ENCODE results near the gene LMAN2L. TPM values are rescaled to one million over a fixed set of nuclear protein-coding genes. Genes with fewer than 3 reads are reported as not detected.

The LMAN2L gene
- total RNA-seq, 2 donors from 2014 or later = 13.5 to 24.7 TPM

DNA sequence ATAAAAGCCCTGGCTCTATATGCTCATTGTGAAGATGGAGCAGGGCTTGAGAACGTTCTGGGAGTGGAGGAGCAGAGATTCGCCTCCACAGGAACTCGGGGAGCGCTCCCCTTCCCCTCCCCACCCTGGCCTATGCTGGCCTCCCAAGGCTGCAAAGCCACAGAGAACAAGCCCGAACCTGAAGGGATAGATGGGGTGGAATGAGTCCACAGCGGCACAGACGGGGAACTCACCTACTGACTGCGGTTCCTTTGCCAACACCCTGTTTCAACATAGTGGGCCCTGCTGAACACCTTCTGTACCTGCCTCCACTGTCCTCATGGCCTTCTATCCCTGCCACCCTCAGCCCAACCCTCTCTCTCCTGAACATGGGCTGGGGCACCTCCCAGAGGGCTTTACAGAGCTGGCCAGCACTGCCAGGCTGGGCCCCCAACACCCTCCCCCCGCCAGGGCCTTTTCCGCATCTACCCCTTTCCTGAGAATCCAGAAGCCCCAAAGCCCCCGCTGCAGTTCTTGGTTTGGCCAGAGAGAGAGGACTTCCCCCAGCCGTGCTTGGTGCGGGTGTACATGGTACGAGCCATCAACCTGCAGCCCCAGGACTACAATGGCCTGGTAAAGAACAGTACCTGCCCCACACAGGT lies 41.5 kb downstream of the LMAN2L start:
- H3K27ac ChIP-seq = no peak overlapping the region
- DNase-seq = no peak

GRCh38 chr2:96697476-96697875 lies 42.4 kb downstream of the LMAN2L start:
- intact Hi-C loops (cut with DNase I) = no loop called here
- H3K9me3 ChIP-seq = no peaks in the 10 kb centered on the region
- no peak overlapping the region for H3K9ac ChIP-seq (ENCODE audit: low read depth in 2 of 2, low read length in 2 of 2)
- H3K4me1 ChIP-seq = no peaks in the 10 kb centered on the region
- H3K36me3 ChIP-seq = no peaks in the 10 kb centered on the region
- H3K27ac ChIP-seq = no peak overlapping the region
- H3K27me3 ChIP-seq = no peaks in the 10 kb centered on the region
- no peak for DNase-seq
- no peak overlapping the region for H3K4me3 ChIP-seq
- TF ChIP-seq, protein P1, sequence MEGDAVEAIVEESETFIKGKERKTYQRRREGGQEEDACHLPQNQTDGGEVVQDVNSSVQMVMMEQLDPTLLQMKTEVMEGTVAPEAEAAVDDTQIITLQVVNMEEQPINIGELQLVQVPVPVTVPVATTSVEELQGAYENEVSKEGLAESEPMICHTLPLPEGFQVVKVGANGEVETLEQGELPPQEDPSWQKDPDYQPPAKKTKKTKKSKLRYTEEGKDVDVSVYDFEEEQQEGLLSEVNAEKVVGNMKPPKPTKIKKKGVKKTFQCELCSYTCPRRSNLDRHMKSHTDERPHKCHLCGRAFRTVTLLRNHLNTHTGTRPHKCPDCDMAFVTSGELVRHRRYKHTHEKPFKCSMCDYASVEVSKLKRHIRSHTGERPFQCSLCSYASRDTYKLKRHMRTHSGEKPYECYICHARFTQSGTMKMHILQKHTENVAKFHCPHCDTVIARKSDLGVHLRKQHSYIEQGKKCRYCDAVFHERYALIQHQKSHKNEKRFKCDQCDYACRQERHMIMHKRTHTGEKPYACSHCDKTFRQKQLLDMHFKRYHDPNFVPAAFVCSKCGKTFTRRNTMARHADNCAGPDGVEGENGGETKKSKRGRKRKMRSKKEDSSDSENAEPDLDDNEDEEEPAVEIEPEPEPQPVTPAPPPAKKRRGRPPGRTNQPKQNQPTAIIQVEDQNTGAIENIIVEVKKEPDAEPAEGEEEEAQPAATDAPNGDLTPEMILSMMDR (IDR thresholded peaks at IDR 0.05) = no peak

More for the DNA sequence above, 41.5 kb downstream of the LMAN2L start:
- Histone ChIP-seq H3K4me3 (no peak overlapping the region), H3K9ac (ENCODE audit: low read depth in 2 of 2, low read length in 2 of 2) (no peak overlapping the region), H3K27me3 (no peaks in the 10 kb centered on the region), H3K36me3 (no peaks in the 10 kb centered on the region), H3K4me1 (no peaks in the 10 kb centered on the region), H3K9me3 (no peaks in the 10 kb centered on the region)
- TF ChIP-seq, protein P1 (IDR thresholded peaks at IDR 0.05) = no peak
- intact Hi-C loops (cut with DNase I) = no loop called here

GRCh38 chr2:96695602-96696001 lies 44.3 kb downstream of the LMAN2L start:
- TF ChIP-seq, protein P1 (IDR thresholded peaks at IDR 0.05) = no peak
- Histone ChIP-seq H3K27ac (no peak overlapping the region), H3K36me3 (no peaks in the 10 kb centered on the region), H3K4me1 (no peaks in the 10 kb centered on the region), H3K9me3 (no peaks in the 10 kb centered on the region), H3K27me3 (no peaks in the 10 kb centered on the region), H3K4me3 (no peak overlapping the region), H3K9ac (ENCODE audit: low read depth in 2 of 2, low read length in 2 of 2) (no peak overlapping the region)
- DNase-seq = no peak
- intact Hi-C loops (cut with DNase I) = no loop called here

DNA sequence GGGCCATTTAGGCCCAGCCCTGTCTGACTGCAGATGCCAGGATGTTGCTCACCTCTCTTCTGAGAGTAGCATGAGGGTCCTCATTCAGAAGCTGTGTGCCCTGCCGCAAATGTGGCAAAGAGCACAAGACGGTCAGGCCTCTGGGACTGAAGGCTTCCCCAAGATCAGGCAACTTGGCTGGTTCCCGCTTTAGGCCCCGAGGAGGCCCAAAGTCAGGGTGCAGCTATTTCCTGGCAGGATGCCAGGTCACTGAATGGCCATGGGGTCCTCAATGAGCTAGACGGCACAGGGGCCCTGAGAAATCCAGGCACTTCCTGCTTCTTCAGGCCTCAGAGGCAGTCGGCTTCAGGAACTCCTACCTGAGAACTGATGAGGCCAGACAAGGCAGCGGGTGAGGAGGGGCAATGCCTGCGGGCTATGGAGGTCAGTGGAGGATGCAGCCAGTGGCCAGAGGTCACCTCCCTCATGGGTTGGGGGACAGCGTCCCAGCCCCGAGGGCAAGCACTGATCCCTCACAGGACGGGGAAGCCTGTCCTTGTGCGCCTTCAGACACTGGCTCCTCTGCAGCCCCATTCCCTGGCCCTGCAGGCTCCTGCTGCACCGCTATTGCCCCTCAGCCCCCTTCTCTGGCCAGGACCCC lies 44.9 kb downstream of the LMAN2L start:
- Histone ChIP-seq H3K27me3 (no peaks in the 10 kb centered on the region), H3K4me3 (no peak overlapping the region)

GRCh38 chr2:96694279-96694678 lies 45.6 kb downstream of the LMAN2L start:
- no peak overlapping the region for H3K27ac ChIP-seq
- TF ChIP-seq, protein P1 (IDR thresholded peaks at IDR 0.05) = no peak
- intact Hi-C loops (cut with DNase I) = no loop called here
- no peak overlapping the region for H3K9ac ChIP-seq (ENCODE audit: low read depth in 2 of 2, low read length in 2 of 2)
- H3K4me3 ChIP-seq = no peak overlapping the region
- no peak for DNase-seq
- no peaks in the 10 kb centered on the region for H3K36me3 ChIP-seq
- H3K27me3 ChIP-seq = no peaks in the 10 kb centered on the region
- H3K4me1 ChIP-seq = no peaks in the 10 kb centered on the region
- H3K9me3 ChIP-seq = no peaks in the 10 kb centered on the region

More for the DNA sequence above, 44.9 kb downstream of the LMAN2L start:
- intact Hi-C loops (cut with DNase I) = no loop called here
- H3K36me3 ChIP-seq = no peaks in the 10 kb centered on the region
- TF ChIP-seq, protein P1 (IDR thresholded peaks at IDR 0.05) = no peak
- no peak overlapping the region for H3K27ac ChIP-seq
- H3K4me1 ChIP-seq = no peaks in the 10 kb centered on the region
- no peak overlapping the region for H3K9ac ChIP-seq (ENCODE audit: low read depth in 2 of 2, low read length in 2 of 2)
- H3K9me3 ChIP-seq = no peaks in the 10 kb centered on the region
- DNase-seq = no peak

All from colonic mucosa (tissue), 4 donors.